ENCODE data around the gene FPR3.

The FPR3 gene

DNA sequence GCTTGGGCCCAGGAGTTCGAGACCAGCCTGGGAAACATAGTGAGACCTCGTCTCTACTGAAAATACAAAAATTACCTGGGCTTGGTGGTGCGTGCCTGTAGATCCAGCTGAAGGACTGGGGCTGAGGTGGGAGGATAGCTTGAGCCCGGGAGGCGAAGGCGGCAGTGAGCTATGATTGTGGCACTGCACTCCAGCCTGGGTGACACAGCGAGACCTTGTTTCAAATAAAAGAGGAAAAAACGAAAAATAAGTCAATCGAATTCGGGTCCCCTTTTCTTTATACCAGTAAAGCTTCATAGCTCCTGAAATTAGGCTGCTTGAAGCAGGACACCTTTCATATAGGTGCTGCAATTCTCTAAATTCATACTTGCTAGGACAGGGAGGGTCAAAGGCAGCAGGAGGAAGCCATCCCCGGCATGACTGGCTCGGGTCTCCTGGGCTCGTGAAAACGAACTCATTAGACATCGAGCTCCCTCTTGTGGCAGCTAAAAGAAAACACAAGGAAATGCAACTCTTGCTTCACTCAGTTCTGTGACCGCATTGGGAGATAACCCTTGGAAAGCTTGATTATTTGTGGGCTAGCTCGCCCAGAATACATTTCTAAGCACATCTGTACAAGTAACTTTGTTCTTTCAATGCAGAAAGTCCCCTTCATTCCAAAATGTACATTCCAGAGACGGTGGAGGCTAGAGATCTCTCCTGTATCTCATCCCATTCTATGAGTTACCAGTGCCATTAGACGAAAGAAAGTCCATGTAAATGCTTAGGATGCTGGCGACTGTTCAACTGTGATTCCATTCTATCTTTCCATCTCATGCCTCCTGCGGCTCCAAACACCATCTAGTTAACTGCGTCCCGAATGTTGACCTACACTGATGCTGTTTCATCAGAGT lies 17.1 kb upstream of the FPR3 start:
- DNase-seq (ENCODE audit: low spot score) = no peak
- H3K9me3 ChIP-seq (ENCODE audit: severe bottlenecking) = no peaks in the 10 kb centered on the region
- no peaks in the 10 kb centered on the region for H3K36me3 ChIP-seq (ENCODE audit: low read depth)
- no peaks in the 10 kb centered on the region for H3K4me1 ChIP-seq (ENCODE audit: insufficient read depth, poor library complexity, severe bottlenecking)
- H3K27me3 ChIP-seq (ENCODE audit: insufficient read depth, poor library complexity, severe bottlenecking) = peaks cover 12% of the 10 kb centered on the region
- ATAC-seq (ENCODE audit: low read depth) = peak; percentile 76; the same call in 2 of the 3 replicates
- TF ChIP-seq, protein P1, sequence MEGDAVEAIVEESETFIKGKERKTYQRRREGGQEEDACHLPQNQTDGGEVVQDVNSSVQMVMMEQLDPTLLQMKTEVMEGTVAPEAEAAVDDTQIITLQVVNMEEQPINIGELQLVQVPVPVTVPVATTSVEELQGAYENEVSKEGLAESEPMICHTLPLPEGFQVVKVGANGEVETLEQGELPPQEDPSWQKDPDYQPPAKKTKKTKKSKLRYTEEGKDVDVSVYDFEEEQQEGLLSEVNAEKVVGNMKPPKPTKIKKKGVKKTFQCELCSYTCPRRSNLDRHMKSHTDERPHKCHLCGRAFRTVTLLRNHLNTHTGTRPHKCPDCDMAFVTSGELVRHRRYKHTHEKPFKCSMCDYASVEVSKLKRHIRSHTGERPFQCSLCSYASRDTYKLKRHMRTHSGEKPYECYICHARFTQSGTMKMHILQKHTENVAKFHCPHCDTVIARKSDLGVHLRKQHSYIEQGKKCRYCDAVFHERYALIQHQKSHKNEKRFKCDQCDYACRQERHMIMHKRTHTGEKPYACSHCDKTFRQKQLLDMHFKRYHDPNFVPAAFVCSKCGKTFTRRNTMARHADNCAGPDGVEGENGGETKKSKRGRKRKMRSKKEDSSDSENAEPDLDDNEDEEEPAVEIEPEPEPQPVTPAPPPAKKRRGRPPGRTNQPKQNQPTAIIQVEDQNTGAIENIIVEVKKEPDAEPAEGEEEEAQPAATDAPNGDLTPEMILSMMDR (IDR thresholded peaks at IDR 0.05; ENCODE audit: poor library complexity, severe bottlenecking) = peak; percentile 78
- no peak overlapping the region for H3K27ac ChIP-seq (ENCODE audit: poor library complexity, severe bottlenecking)
- no peak overlapping the region for H3K4me3 ChIP-seq (ENCODE audit: severe bottlenecking)

DNA sequence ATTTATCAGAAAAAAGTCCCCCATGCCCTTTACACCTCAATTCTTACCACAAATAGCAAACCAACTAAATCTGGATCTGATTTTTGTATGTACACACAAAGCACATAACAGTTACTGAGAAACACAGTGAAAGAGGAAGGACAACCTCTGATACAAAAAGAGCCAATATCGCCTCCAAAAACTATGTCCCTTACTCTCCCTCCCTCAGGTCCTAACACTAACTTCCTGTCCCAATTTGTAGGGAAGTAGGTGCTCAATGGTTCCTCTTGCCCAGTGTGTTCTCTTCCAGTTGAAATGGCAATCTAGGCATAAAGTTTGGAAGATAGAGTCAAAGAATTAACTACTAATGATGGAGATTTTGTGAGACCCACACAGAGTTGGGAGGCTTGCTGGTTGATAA lies 15.8 kb upstream of the FPR3 start:
- TF ChIP-seq, protein P1 (IDR thresholded peaks at IDR 0.05; ENCODE audit: poor library complexity, severe bottlenecking) = no peak
- H3K27me3 ChIP-seq (ENCODE audit: insufficient read depth, poor library complexity, severe bottlenecking) = peaks cover 12% of the 10 kb centered on the region
- no peak for ATAC-seq (ENCODE audit: low read depth)

GRCh38 chr19:51779703-51780102 lies 15.3 kb upstream of the FPR3 start:
- DNase-seq (ENCODE audit: low spot score) = no peak

More for the DNA sequence above, 15.8 kb upstream of the FPR3 start:
- DNase-seq (ENCODE audit: low spot score) = no peak
- H3K4me1 ChIP-seq (ENCODE audit: insufficient read depth, poor library complexity, severe bottlenecking) = no peaks in the 10 kb centered on the region
- no peak overlapping the region for H3K27ac ChIP-seq (ENCODE audit: poor library complexity, severe bottlenecking)
- H3K4me3 ChIP-seq (ENCODE audit: severe bottlenecking) = no peak overlapping the region
- no peaks in the 10 kb centered on the region for H3K36me3 ChIP-seq (ENCODE audit: low read depth)
- no peaks in the 10 kb centered on the region for H3K9me3 ChIP-seq (ENCODE audit: severe bottlenecking)

DNA sequence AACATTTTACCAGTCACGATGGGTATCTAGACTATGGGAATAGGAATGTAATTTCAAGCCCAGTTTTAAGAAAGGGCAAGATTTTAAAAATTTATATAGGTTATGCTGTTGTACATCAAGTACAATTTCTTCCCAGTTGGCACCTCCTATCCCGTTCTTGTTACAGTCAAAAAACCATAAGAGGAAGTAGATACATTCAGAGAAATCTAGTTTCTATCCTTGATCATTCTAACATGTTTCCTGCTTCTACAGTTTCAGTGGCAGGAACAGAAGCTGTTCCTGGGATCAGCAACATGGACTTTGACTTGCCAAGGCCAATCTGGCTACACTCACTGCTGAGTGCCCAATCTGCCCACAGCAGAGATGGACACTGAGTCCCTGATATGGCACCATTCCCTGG lies 14.7 kb upstream of the FPR3 start:
- ATAC-seq (ENCODE audit: low read depth) = no peak
- no peak overlapping the region for H3K27ac ChIP-seq (ENCODE audit: poor library complexity, severe bottlenecking)
- H3K9me3 ChIP-seq (ENCODE audit: severe bottlenecking) = no peaks in the 10 kb centered on the region
- no peaks in the 10 kb centered on the region for H3K4me1 ChIP-seq (ENCODE audit: insufficient read depth, poor library complexity, severe bottlenecking)
- no peak overlapping the region for H3K4me3 ChIP-seq (ENCODE audit: severe bottlenecking)
- H3K36me3 ChIP-seq (ENCODE audit: low read depth) = no peaks in the 10 kb centered on the region
- H3K27me3 ChIP-seq (ENCODE audit: insufficient read depth, poor library complexity, severe bottlenecking) = peaks cover 6% of the 10 kb centered on the region
- no peak for DNase-seq (ENCODE audit: low spot score)
- TF ChIP-seq, protein P1 (IDR thresholded peaks at IDR 0.05; ENCODE audit: poor library complexity, severe bottlenecking) = no peak

More at GRCh38 chr19:51779703-51780102, 15.3 kb upstream of the FPR3 start:
- Histone ChIP-seq H3K36me3 (ENCODE audit: low read depth) (no peaks in the 10 kb centered on the region), H3K9me3 (ENCODE audit: severe bottlenecking) (no peaks in the 10 kb centered on the region), H3K4me3 (ENCODE audit: severe bottlenecking) (no peak overlapping the region), H3K4me1 (ENCODE audit: insufficient read depth, poor library complexity, severe bottlenecking) (no peaks in the 10 kb centered on the region), H3K27me3 (ENCODE audit: insufficient read depth, poor library complexity, severe bottlenecking) (peaks cover 12% of the 10 kb centered on the region), H3K27ac (ENCODE audit: poor library complexity, severe bottlenecking) (no peak overlapping the region)
- TF ChIP-seq, protein P1 (IDR thresholded peaks at IDR 0.05; ENCODE audit: poor library complexity, severe bottlenecking) = no peak
- no peak for ATAC-seq (ENCODE audit: low read depth)

DNA sequence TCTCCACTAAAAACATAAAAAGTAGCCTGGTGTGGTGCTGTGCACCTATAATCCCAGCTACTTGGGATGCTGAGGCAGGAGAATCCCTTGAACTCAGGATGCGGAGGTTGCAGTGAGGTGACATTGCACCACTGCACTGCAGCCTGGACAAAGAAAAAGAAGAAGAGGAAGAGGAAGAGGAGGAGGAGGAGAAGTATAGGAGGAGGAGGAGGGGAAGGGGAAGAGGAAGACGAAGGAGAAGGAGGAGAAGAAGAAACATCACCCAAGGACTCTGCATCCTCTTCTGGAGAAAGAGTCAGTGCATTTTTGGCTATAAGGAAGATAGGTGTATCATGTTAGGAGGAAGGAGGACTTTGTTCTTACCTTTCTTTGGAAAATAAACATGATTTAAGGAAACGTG lies 13.0 kb upstream of the FPR3 start:
- DNase-seq (ENCODE audit: low spot score) (no peak), ATAC-seq (ENCODE audit: low read depth) (no peak)
- TF ChIP-seq, protein P1 (IDR thresholded peaks at IDR 0.05; ENCODE audit: poor library complexity, severe bottlenecking) = no peak

More for the DNA sequence above, 13.0 kb upstream of the FPR3 start:
- no peaks in the 10 kb centered on the region for H3K27me3 ChIP-seq (ENCODE audit: insufficient read depth, poor library complexity, severe bottlenecking)
- no peaks in the 10 kb centered on the region for H3K4me1 ChIP-seq (ENCODE audit: insufficient read depth, poor library complexity, severe bottlenecking)
- no peak overlapping the region for H3K27ac ChIP-seq (ENCODE audit: poor library complexity, severe bottlenecking)
- H3K4me3 ChIP-seq (ENCODE audit: severe bottlenecking) = no peak overlapping the region
- no peaks in the 10 kb centered on the region for H3K36me3 ChIP-seq (ENCODE audit: low read depth)
- H3K9me3 ChIP-seq (ENCODE audit: severe bottlenecking) = no peaks in the 10 kb centered on the region
